ENCODE results near the gene KANSL1. TPM values are rescaled to one million over a fixed set of nuclear protein-coding genes. Genes with fewer than 3 reads are reported as not detected.

KANSL1 gene
- total and polyA plus RNA-seq, 2 experiments from 2014 or later = 49.0 to 206 TPM

DNA sequence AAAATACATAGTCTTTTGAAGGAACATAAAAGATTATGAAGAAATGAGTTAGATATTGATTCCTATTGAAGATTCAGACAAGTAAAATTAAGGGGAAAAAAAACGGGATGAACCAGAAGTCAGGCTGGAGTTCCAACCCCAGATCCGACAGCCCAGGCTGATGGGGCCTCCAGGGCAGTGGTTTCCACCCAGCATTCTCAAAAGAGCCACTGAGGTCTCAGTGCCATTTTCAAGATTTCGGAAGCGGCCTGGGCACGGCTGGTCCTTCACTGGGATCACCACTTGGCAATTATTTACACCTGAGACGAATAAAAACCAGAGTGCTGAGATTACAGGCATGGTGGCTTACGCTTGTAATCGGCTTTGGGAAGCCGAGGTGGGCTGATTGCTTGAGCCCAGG, 184.6 kb downstream of the KANSL1 start:
- no peak for ATAC-seq
- Mint-ChIP-seq H3K36me3 (ENCODE audit: low read depth) (no peaks in the 10 kb centered on the region; the same call in 2 of the 3 replicates), H3K27me3 (ENCODE audit: insufficient read depth, low read depth, poor library complexity) (peaks cover 10% of the 10 kb centered on the region), H3K9me3 (peaks cover 3% of the 10 kb centered on the region; the same call in 2 of the 3 replicates), H3K4me1 (no peaks in the 10 kb centered on the region; the same call in 2 of the 3 replicates), H3K4me3 (no peak overlapping the region), H3K27ac (no peak overlapping the region)
- Histone ChIP-seq H3K4me1 (ENCODE audit: insufficient read depth) (no peaks in the 10 kb centered on the region), H3K27me3 (ENCODE audit: insufficient read depth) (no peaks in the 10 kb centered on the region), H3K36me3 (ENCODE audit: insufficient read depth) (no peaks in the 10 kb centered on the region), H4K20me1 (replicated peaks; ENCODE audit: insufficient read depth) (no peaks in the 10 kb centered on the region), H3K9me2 (ENCODE audit: insufficient read depth) (no peaks in the 10 kb centered on the region), H3K4me2 (no peak overlapping the region), H3K4me3 (no peak overlapping the region), H3K27ac (ENCODE audit: low read depth) (no peak overlapping the region), H2AFZ (no peak overlapping the region), H3K79me2 (replicated peaks; ENCODE audit: insufficient read depth) (no peaks in the 10 kb centered on the region), H3F3A (replicated peaks; ENCODE audit: low read depth) (no peaks in the 10 kb centered on the region)
- DNase-seq (ENCODE audit: low spot score) = no peak
- TF ChIP-seq CTCF (conservative IDR thresholded peaks at IDR 0.05; ENCODE audit: low read depth in 2 of 2) = no peak
- TF ChIP-seq, protein P1, sequence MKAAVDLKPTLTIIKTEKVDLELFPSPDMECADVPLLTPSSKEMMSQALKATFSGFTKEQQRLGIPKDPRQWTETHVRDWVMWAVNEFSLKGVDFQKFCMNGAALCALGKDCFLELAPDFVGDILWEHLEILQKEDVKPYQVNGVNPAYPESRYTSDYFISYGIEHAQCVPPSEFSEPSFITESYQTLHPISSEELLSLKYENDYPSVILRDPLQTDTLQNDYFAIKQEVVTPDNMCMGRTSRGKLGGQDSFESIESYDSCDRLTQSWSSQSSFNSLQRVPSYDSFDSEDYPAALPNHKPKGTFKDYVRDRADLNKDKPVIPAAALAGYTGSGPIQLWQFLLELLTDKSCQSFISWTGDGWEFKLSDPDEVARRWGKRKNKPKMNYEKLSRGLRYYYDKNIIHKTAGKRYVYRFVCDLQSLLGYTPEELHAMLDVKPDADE (IDR thresholded peaks at IDR 0.05) = no peak
- TF ChIP-seq NANOG (IDR thresholded peaks at IDR 0.05; ENCODE audit: borderline replicate concordance) = no peak
- TF ChIP-seq JUNB (IDR thresholded peaks at IDR 0.05; ENCODE audit: unreplicated experiment) = no peak
- no peak for TF ChIP-seq CREB1 (CRISPR knock-in tag; IDR thresholded peaks at IDR 0.05; ENCODE audit: low read depth)
- no peak for TF ChIP-seq REST (IDR thresholded peaks at IDR 0.05; ENCODE audit: unreplicated experiment)
- no peak for TF ChIP-seq STAT1 (IDR thresholded peaks at IDR 0.05; ENCODE audit: unreplicated experiment)
- TF ChIP-seq ZNF331 (CRISPR knock-in tag; IDR thresholded peaks at IDR 0.05; ENCODE audit: low read depth) = no peak

GRCh38 chr17:46007461-46007965, 185.7 kb downstream of the KANSL1 start:
- Histone ChIP-seq H4K20me1 (replicated peaks; ENCODE audit: insufficient read depth) (no peaks in the 10 kb centered on the region), H3K27ac (ENCODE audit: low read depth) (no peak overlapping the region), H3K9me2 (ENCODE audit: insufficient read depth) (no peaks in the 10 kb centered on the region), H2AFZ (no peak overlapping the region), H3F3A (replicated peaks; ENCODE audit: low read depth) (no peaks in the 10 kb centered on the region), H3K4me1 (ENCODE audit: insufficient read depth) (no peaks in the 10 kb centered on the region), H3K79me2 (replicated peaks; ENCODE audit: insufficient read depth) (no peaks in the 10 kb centered on the region), H3K27me3 (ENCODE audit: insufficient read depth) (no peaks in the 10 kb centered on the region), H3K4me3 (no peak overlapping the region), H3K4me2 (no peak overlapping the region), H3K36me3 (ENCODE audit: insufficient read depth) (no peaks in the 10 kb centered on the region)
- Mint-ChIP-seq H3K27me3 (ENCODE audit: insufficient read depth, low read depth, poor library complexity) (peaks cover 11% of the 10 kb centered on the region), H3K36me3 (ENCODE audit: low read depth) (no peaks in the 10 kb centered on the region; the same call in 2 of the 3 replicates), H3K4me3 (no peak overlapping the region), H3K27ac (no peak overlapping the region), H3K4me1 (no peaks in the 10 kb centered on the region), H3K9me3 (peaks cover 3% of the 10 kb centered on the region; the same call in 2 of the 3 replicates)
- ATAC-seq (no peak), DNase-seq (ENCODE audit: low spot score) (no peak)
- TF ChIP-seq NANOG (IDR thresholded peaks at IDR 0.05; ENCODE audit: borderline replicate concordance) = no peak
- TF ChIP-seq, protein P2, sequence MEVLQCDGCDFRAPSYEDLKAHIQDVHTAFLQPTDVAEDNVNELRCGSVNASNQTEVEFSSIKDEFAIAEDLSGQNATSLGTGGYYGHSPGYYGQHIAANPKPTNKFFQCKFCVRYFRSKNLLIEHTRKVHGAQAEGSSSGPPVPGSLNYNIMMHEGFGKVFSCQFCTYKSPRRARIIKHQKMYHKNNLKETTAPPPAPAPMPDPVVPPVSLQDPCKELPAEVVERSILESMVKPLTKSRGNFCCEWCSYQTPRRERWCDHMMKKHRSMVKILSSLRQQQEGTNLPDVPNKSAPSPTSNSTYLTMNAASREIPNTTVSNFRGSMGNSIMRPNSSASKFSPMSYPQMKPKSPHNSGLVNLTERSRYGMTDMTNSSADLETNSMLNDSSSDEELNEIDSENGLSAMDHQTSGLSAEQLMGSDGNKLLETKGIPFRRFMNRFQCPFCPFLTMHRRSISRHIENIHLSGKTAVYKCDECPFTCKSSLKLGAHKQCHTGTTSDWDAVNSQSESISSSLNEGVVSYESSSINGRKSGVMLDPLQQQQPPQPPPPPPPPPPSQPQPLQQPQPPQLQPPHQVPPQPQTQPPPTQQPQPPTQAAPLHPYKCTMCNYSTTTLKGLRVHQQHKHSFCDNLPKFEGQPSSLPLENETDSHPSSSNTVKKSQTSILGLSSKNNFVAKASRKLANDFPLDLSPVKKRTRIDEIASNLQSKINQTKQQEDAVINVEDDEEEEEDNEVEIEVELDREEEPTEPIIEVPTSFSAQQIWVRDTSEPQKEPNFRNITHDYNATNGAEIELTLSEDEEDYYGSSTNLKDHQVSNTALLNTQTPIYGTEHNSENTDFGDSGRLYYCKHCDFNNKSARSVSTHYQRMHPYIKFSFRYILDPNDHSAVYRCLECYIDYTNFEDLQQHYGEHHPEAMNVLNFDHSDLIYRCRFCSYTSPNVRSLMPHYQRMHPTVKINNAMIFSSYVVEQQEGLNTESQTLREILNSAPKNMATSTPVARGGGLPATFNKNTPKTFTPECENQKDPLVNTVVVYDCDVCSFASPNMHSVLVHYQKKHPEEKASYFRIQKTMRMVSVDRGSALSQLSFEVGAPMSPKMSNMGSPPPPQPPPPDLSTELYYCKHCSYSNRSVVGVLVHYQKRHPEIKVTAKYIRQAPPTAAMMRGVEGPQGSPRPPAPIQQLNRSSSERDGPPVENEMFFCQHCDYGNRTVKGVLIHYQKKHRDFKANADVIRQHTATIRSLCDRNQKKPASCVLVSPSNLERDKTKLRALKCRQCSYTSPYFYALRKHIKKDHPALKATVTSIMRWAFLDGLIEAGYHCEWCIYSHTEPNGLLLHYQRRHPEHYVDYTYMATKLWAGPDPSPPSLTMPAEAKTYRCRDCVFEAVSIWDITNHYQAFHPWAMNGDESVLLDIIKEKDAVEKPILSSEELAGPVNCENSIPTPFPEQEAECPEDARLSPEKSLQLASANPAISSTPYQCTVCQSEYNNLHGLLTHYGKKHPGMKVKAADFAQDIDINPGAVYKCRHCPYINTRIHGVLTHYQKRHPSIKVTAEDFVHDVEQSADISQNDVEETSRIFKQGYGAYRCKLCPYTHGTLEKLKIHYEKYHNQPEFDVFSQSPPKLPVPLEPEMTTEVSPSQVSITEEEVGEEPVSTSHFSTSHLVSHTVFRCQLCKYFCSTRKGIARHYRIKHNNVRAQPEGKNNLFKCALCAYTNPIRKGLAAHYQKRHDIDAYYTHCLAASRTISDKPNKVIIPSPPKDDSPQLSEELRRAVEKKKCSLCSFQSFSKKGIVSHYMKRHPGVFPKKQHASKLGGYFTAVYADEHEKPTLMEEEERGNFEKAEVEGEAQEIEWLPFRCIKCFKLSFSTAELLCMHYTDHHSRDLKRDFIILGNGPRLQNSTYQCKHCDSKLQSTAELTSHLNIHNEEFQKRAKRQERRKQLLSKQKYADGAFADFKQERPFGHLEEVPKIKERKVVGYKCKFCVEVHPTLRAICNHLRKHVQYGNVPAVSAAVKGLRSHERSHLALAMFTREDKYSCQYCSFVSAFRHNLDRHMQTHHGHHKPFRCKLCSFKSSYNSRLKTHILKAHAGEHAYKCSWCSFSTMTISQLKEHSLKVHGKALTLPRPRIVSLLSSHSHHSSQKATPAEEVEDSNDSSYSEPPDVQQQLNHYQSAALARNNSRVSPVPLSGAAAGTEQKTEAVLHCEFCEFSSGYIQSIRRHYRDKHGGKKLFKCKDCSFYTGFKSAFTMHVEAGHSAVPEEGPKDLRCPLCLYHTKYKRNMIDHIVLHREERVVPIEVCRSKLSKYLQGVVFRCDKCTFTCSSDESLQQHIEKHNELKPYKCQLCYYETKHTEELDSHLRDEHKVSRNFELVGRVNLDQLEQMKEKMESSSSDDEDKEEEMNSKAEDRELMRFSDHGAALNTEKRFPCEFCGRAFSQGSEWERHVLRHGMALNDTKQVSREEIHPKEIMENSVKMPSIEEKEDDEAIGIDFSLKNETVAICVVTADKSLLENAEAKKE (CRISPR knock-in tag; IDR thresholded peaks at IDR 0.05) = no peak
